GM19455 (cell line): ENCODE results near the gene DIP2A.
"Not testable (repeated sequence)": the region's sequence is repeated elsewhere in the genome, so short reads cannot be mapped to it uniquely, and the experiment has no call there.

Source experiments
- ATAC-seq: cut with Tn5 transposase; IDR thresholded peaks from one replicate; pipeline ENCODE4 v1.9.1; 2021; ENCODE audit not compliant: unreplicated experiment

Gene DIP2A

DNA sequence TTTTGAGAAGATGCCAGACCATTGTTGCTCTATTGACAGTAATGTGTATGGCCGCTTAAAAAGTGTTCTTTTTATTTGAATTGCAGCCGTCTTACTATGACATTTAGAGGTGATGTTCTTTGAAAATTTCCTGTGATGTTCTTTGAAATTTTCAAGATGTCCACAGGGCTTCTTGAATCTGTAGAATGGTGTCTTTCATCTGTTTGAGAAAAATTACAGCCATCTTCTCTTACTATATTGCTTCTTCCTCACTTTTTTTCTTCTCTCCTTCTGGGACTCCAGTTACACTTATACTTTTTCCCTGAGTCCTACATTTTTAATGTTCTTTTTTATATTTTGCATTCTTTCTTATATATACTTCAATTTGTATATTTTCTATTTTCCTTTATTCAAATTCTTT lies 57.4 kb downstream of the DIP2A start:
- no peak for ATAC-seq

DNA sequence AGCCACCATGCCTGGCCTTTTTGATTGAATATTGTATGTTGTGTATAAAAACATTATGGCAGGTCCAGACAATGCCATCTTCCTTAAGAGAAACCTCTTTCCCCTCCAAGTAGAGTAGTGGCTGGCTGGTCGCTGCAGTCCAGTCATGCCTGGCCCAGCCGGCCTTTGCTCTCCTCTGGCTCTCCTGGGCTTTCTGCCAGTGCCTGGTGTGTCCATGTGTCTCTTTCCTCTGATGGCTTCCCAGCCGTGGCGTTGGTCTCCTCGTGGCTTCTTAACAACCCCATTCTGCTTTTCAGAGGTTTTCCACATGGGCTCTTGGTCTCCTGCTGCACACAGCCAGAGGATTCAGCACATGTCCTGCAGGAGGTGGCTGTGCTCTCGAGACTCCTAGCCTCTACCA lies 58.7 kb downstream of the DIP2A start:
- no peak for ATAC-seq

DNA sequence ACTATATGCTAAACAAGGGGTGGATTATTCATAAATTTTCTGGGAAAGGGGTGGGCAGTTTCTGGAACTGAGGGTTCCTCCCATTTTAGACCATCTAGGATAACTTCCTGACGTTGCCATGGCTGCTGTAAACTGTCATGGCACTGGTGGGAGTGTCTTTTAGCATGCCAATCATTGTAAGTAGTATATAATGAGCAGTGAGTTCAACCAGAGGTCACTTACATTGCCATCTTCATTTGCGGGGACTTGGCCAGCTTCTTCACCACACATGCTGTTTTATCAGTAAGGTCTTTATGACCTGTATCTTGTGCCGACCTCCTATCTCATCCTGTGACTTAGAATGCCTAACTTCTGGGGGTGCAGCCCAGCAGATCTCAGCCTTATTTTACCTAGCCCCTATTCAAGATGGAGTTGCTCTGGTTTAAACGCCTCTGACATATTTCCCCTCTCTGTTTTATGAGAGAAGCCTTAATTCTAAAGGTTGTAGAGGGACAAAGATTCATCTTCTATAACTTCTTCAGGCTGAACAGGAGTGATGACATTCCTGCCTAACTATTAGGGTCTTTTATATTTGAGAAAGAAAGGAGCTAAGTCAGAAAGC lies 60.4 kb downstream of the DIP2A start:
- ATAC-seq = no peak

DNA sequence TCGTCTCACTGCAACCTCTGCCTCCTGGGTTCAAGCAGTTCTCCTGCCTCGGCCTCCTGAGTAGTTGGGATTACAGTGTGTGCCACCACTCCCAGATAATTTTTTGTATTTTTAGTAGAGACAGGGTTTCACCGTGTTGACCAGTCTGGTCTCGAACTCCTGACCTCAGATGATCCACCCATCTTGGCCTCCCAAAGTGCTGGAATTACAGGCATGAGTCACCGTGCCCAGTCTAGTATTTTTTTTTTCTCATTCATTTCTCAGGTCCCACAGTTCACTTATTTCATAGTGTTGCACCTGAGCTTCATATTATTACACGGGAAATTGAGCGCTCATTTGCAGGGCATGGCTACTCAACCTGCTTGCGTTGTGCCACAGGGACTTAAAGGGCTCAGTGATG lies 68.7 kb downstream of the DIP2A start:
- ATAC-seq = not testable (repeated sequence)

DNA sequence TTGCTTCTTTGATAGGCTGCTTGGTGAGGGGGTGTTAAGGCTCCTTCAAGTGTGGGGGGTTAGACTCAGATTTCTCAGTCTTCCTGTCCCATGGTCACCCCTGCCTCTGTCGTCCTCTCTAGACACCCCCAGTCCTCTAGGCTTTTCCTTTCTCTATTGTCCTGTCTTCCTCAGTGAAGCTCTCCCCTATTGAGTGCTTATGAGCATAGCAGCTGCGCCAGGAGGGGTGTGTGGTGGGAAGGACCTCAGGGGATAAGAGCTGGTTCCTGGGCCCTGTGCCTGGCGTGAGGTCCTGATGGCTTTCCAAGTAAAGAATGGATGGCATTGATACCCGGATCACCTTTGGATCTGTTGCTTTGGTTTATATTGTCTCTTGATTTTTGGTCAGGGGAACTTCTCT lies 69.1 kb downstream of the DIP2A start:
- ATAC-seq = no peak

DNA sequence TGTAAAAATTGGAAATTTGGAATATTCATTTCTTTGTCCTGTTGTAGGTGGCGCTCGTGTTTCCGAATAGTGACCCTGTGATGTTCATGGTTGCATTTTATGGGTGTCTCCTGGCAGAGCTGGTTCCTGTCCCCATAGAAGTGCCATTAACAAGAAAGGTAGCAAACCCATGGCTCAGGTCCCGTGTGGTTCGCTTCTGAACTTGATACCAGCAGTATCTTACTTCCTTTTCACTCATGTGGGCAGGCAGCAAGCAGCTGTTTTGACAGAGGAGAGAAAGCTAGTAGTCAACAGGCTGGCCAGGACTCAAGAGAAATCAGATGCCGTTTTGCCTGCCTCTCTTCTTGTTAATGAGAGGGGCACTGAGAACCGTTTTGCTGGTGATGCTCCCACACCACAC lies 73.4 kb downstream of the DIP2A start:
- no peak for ATAC-seq

DNA sequence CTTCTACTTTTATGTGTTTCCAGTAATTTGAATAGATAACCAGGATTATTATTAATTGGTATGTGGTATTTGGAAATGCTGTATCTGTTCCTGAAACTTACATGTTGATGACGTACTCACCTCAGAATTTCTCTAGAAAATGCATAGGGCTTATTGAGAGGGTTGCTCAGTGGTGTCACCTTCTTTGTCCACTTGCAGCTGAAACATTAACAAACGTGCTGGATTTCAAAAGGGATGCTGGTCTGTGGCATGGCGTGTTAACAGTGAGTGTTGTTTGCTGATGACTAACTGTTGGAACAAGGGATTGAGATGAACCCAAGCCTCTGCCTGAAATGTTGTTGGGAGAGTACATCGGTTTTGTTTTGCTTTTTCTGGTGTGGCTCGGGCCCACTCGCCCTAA lies 78.3 kb downstream of the DIP2A start:
- no peak for ATAC-seq

DNA sequence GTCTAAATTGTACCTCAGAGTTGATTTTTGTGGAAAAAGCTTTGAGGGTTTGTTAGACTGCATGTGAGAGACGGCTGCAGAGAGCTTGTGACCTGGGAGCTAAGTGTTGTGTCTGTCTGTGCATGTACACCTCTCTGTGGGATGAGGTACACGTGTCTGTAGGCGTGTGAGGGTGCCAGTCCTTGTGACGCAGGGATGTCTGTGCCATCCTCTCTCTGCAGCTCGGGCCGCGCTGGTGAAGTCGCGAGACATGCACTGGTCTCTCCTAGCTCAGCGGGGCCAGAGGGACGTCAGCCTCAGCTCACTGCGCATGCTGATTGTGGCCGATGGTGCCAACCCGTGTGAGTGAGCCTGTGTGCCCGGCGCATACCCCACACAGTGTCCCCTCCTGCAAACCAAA lies 79.6 kb downstream of the DIP2A start:
- ATAC-seq = no peak

DNA sequence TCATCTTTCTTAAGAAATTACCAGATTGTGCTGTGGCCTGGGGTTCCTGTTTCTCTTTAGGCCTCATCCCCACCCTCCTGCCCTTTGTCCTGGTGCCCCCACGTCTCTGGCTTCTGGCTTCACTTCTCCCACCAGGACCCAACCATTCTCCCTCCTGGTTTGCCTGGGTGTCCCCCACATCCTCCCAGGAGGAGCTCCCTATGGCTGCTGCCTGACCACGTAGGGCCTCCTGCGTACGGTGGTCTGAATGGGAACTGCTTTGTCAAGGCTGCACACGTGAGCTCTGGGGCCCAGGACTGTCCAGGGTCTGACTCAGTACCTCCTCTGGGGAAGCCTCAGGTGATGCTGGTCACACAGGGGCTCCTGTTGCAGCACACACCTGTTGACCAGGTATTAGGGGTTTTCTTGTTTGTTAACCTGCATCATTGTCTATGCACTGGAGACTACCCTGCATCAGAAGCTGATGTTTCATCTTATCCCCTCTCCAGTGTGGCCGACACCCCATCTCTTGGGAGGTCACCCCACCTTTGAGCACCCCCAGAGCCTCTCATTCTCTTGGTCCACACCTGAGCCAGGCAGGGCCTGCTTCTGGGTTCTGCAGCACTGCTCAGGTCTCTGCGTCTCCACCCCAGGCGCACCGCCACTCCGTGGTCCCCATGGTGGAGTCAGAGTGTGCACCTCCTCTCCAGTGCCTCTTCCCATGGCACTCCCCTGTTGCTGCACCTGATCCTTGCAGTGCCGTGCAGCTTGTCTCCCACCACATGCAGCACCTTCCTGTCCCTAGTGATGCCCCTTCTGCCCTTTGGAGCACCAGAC lies 80.4 kb downstream of the DIP2A start:
- ATAC-seq = no peak

DNA sequence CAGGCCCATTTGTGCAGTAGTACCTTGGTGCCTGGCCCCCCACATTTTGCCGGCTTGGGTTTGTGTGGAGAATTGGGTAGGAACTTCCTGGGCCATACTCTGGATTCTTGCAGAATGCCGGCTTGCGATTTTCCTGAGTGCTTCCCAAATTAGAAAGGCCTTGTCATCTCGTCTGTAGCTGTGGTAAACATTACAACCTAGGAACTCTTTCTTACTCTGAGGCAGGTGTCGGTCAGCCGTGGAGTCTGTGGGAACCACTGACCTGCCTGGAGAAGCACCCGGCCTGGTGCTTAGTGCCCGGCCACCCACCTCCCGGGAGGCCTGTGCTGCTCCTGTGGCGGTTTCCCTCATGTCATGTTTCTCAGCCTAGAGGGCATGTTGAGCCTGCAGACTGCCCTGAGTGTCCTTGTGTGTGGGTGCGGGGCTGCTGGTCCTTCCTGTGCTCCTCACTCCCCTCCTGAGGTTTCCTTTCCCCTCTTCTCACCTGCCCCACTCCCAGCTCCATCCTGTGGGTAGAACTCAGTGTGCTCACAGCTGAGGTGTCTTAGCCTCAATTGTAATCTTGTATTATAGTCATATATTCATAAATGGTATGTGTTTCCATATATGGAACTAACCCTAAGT lies 81.5 kb downstream of the DIP2A start:
- ATAC-seq = no peak

DNA sequence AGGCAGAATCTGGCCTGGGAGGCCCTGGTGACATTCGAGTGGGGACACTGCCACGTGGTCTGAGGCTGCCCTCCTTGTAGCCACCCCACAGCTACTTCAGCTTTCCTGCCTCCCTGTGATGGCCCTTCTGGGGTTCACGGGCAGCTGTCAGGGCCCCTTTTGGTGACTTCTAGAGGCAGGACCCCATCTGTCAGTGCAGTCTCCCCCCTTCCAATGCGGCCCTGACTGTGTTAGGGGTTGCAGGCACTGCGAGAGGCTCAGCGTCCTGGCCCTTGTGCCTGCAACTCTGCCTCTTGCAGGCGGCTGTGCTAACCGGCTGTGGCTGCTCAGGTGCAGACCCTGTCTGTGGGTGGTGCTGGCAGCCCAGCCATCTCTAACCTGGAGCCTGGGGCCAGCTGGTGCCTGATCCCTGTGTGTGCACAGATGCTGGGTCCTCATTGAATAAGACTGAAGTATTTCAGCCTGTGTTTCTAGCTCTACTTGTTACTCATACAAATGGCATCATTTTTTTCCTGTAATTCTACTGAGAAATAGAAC lies 84.0 kb downstream of the DIP2A start:
- no peak for ATAC-seq

DNA sequence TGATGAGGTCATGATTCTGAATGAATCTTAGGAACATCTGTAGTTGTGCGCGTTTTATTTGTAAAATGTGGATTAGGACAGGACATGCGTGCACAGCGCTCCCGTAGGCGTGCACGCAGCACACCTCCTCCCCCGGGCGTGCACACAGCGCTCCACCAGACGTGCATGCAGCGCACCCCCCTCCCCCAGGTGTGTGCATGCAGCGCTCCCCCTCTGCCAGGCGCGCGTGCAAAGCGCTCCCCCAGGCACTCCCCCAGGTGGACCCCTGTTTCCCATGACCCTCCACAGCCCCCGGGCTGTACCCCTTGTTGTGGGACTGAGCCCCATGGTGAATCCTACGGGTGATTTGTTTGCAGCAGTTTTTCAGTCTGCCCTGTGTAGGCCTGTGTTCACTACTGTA lies 84.6 kb downstream of the DIP2A start:
- ATAC-seq = no peak

DNA sequence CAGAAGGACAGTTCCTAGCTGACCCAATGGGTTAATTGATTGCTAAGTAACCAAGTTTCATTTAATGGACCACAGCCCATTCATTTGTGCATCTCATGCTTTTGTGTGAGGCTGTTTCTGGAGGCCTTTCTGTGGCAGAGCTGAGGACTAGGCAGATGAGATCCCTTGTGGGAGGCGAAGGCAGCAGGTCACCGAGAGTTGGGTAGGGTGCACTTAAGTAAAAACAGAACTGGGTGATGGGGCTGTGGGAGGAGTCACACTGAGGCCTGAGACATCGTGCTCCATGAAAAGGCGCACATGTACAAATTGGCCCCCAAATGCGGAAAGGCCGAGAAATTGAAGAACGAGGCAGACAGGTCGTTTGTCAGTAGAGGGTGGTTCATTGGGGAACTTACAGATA lies 85.3 kb downstream of the DIP2A start:
- no peak for ATAC-seq

DNA sequence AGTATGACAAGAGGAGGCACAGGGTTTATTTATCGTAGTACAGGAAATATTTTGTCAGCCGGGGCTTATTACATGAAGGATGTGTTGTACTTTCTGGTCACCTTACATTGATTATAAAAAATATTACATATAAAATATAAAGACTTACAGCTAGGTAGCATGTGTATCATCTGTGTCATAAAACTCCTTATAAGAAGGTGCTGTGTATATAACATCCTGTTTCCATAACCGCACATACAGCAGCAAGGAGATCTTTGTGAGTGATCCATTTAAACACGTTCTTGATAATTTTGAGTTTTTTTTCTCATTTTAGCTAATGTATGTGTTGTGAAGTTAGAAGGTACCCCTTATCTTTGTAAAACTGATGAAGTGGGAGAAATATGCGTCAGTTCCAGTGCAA lies 86.1 kb downstream of the DIP2A start:
- no peak for ATAC-seq

DNA sequence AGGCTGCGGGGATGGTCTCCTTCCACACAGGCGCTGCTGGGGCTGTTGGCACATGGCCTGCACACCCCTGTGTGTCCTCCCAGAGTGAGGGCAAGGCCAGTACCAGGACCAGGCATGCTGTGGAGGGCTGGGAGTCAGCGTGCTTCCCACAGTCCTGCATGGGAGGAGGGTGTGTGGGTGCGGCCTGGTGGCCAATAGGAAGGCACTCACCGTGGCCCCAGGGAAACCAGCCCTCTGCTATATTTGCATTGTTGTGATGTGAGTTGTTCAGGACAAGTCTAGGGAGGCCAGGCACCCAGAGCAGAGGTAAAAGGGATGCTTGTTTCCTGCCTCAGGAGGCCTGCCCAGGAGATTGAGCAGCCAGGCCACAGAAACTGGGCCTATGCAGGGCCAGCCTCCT lies 86.7 kb downstream of the DIP2A start:
- no peak for ATAC-seq

DNA sequence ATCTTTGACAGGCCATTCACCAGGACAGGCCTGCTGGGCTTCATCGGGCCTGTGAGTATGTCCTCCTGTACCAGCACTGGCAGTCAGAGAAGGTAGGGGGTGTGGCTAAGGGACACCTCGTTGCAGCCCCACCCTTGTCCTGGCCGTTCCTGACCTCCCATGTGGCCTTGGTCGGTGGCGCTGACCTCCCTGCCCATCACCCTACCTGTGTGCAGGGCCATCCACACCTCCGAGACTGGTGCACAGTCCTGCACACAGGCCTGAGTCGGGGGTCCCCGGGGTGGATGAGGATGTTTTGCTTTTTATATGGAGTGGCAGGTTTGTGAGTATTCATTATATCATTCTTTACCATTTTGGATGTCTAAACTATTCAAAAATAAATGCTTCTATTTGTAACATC lies 87.2 kb downstream of the DIP2A start:
- ATAC-seq = no peak

DNA sequence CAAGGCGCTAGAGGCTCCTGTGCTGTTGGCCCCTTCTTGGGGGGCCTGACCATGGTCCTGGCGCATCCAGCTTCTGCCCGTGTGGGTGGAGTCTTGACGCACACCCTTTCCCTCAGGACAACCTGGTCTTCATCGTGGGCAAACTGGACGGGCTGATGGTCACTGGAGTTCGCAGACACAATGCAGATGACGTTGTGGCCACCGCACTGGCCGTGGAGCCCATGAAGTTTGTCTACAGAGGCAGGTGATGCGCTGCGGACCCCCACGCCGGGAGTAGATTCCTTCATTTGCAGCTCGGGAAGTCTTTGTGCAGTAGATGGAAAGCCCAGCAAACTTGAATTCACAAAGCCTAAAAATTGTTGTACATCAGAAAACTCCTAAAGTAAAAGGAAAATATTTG lies 88.1 kb downstream of the DIP2A start:
- ATAC-seq = no peak

DNA sequence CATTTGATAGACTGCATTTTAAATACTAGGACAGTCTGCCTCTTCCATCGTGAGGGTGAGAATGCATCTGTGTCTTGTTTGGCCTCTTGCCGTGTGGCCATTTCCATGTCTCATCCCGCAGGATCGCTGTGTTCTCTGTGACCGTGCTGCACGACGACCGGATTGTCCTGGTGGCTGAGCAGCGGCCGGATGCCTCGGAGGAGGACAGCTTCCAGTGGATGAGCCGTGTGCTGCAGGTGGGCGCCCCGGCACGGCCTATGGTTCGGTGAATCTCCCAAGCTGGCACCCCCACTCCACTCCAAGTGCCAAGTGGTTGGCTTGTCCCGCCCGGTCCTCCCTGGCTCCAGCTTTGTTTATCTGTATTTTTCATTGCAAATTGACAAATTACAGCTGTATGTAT lies 91.0 kb downstream of the DIP2A start:
- no peak for ATAC-seq

DNA sequence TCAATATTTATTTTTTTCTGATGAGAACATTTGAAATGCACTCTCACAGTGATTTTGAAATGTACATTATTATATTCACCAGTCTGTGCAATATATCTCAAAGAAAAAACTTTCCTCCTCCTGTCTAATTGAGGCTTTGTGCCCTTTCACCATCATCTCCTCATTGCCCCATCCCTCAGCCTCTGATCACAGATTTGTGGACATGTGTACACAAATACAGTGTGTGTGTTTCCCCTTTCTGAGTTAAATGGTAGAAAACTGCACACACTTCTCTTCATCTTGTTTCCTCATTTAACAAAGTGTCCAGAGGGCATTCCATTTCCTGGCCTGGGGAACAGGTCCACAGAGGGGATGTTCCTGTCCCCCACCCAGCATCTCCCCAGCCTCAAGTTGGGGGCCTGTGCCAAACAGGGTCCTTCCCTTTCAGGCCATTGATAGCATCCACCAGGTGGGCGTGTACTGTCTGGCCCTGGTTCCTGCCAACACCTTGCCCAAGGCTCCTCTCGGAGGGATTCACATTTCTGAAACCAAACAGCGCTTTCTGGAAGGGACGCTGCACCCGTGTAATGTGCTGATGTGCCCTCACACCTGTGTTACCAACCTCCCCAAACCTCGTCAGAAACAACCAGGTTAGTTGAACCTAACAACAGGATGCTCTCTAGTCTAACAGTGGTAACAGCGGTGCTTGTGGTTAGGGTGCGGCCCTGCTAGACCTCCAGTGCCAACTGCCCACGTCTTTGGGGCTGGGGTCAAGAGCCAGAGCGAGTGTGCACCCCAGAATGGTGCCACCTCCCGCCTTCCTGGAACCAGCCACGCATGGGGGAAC lies 91.6 kb downstream of the DIP2A start:
- ATAC-seq = no peak

DNA sequence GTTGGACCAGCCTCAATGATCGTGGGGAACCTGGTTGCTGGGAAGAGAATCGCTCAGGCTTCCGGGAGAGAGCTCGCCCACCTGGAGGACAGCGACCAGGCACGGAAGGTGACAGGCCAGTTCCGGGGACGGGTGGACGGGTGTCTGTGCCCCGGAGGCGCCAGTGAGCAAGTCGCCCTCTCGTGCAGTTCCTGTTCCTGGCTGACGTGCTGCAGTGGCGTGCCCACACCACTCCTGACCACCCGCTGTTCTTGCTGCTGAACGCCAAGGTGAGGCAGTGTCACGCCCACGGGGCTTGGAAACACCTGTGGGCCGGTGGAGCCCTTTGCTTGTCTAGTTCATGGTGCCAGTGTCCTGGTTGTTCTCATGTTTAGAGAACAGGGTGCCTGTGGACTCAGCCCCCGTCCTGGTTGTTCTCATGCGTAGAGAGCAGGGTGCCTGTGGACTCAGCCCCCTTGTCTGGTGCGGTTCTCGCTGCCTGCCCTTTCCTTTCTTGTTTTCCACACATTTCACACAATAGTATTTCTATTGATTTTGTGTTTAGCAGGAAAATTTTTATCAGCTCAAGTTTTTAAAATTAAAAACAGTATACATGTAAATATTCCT lies 93.0 kb downstream of the DIP2A start:
- no peak for ATAC-seq

DNA sequence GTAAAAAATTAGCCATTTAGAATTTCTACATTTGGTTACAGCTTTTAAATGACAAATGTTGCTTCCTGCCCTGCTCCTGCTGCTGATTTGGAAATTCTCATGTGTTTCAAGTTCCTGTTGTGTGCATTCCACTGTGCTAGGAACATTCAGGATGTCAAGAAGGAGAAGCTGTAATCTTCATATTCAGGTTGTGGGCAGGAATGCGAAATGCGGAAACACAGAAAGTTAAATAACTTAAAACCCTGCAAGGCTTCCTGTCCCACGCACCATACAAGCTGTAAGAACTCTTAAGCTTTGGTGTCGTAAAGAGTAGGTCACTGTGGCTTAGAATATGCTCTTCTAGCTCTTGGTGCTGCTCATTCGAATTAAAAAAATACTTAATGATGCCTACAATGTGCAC lies 93.6 kb downstream of the DIP2A start:
- ATAC-seq = no peak
